HS-27A (cell line): ENCODE data around the gene C16orf74.

Experiments
- DNase-seq: peaks from one replicate; pipeline ENCODE4 v3.0.0-alpha.2; 2012; ENCODE audit warnings: low read depth, missing footprints

The C16orf74 gene

GRCh38 chr16:85673529-85674417 lies 77.1 kb downstream of the C16orf74 start:
- no peak for DNase-seq

- no peak for DNase-seq
Measured at GRCh38 chr16:85670840-85671239, 80.1 kb downstream of the C16orf74 start.

GRCh38 chr16:85668676-85669424 lies 82.0 kb downstream of the C16orf74 start:
- no peak for DNase-seq

- DNase-seq, result no peak
Measured at GRCh38 chr16:85667841-85668413, 83.0 kb downstream of the C16orf74 start.

- no peak for DNase-seq
Measured at GRCh38 chr16:85667261-85667660, 83.6 kb downstream of the C16orf74 start.

GRCh38 chr16:85665929-85666328 lies 85.0 kb downstream of the C16orf74 start:
- DNase-seq, result no peak

GRCh38 chr16:85665373-85665740 lies 85.5 kb downstream of the C16orf74 start:
- no peak for DNase-seq

- no peak for DNase-seq
Measured at GRCh38 chr16:85664580-85665372, 86.1 kb downstream of the C16orf74 start.

- no peak for DNase-seq
Measured at GRCh38 chr16:85663891-85664321, 87.0 kb downstream of the C16orf74 start.

GRCh38 chr16:85662976-85663830 lies 87.7 kb downstream of the C16orf74 start:
- DNase-seq, result no peak

- no peak for DNase-seq
Measured at GRCh38 chr16:85662482-85662812, 88.4 kb downstream of the C16orf74 start.

GRCh38 chr16:85661740-85662481 lies 89.0 kb downstream of the C16orf74 start:
- no peak for DNase-seq

- no peak for DNase-seq
Measured at GRCh38 chr16:85660843-85661739, 89.8 kb downstream of the C16orf74 start.

GRCh38 chr16:85659805-85660511 lies 90.9 kb downstream of the C16orf74 start:
- peak; percentile 12 for DNase-seq

- DNase-seq, result no peak
Measured at GRCh38 chr16:85659336-85659735, 91.6 kb downstream of the C16orf74 start.

GRCh38 chr16:85658504-85659326 lies 92.2 kb downstream of the C16orf74 start:
- no peak for DNase-seq

- no peak for DNase-seq
Measured at GRCh38 chr16:85657996-85658395, 92.9 kb downstream of the C16orf74 start.
